ENCODE measurements around the gene MOSPD3. TPM values are rescaled to one million over a fixed set of nuclear protein-coding genes. Genes with fewer than 3 reads are reported as not detected.
A peak's percentile ranks its signal among the peaks of the same experiment; 100 is the strongest.

The MOSPD3 gene
- polyA plus RNA-seq, 1 of the 3 experiments (the other 2 are of a cell fraction) = 61.7 TPM

- TF ChIP-seq IRF3 (IDR thresholded peaks at IDR 0.05; ENCODE audit: low read depth, low read length) = no peak
- TF ChIP-seq RFX5 (IDR thresholded peaks at IDR 0.05; ENCODE audit: low read length) = no peak
- TF ChIP-seq SIN3A (IDR thresholded peaks at IDR 0.05; ENCODE audit: borderline replicate concordance, low read depth, low read length) = no peak
- no peak for TF ChIP-seq EP300 (IDR thresholded peaks at IDR 0.05; ENCODE audit: borderline replicate concordance in 1 of 2, low read depth in 1 of 2, low read length in 1 of 2)
- no peak for TF ChIP-seq MEF2A (IDR thresholded peaks at IDR 0.05; ENCODE audit: borderline replicate concordance, low read depth)
- no peak for TF ChIP-seq MAX (IDR thresholded peaks at IDR 0.05; ENCODE audit: low read depth)
- TF ChIP-seq CHD2 (IDR thresholded peaks at IDR 0.05; ENCODE audit: low read length, partially characterized antibody) = no peak
- no peak for TF ChIP-seq ELF1 (IDR thresholded peaks at IDR 0.05)
- TF ChIP-seq RXRA (IDR thresholded peaks at IDR 0.05; ENCODE audit: borderline replicate concordance, low read depth) = no peak
Measured at GRCh38 chr7:100572281-100572948, 39.9 kb upstream of the MOSPD3 start (continued).

- H3K9me2 ChIP-seq = no peaks in the 10 kb centered on the region
- H3K27me3 ChIP-seq (ENCODE audit: insufficient read depth) = no peaks in the 10 kb centered on the region
- no peak overlapping the region for H3K27ac ChIP-seq (ENCODE audit: low read depth in 2 of 2, low read length in 1 of 2)
- no peaks in the 10 kb centered on the region for H3K79me2 ChIP-seq (ENCODE audit: insufficient read depth)
- no peaks in the 10 kb centered on the region for H3F3A ChIP-seq (replicated peaks; ENCODE audit: insufficient read depth)
- no peak overlapping the region for H3K9ac ChIP-seq
- H3K4me1 ChIP-seq (ENCODE audit: control insufficient read depth in 1 of 2, insufficient read depth in 2 of 2, low read depth in 1 of 2, low read length in 1 of 2) = peaks cover 0 to 25% of the 10 kb centered on the region in 2 experiments; a peak in 1 of 4 replicates
- H3K36me3 ChIP-seq (replicated peaks in 1 of 2; ENCODE audit: control insufficient read depth in 1 of 2, insufficient read depth in 2 of 2, low read length in 1 of 2) = peaks cover 14 to 36% of the 10 kb centered on the region in 2 experiments
- H2AFZ ChIP-seq (ENCODE audit: low read depth) = no peak overlapping the region
- no peak overlapping the region for H3K4me2 ChIP-seq
- ChIA-PET CTCF (interaction anchor here (1.0 to 2.0 kb wide), 6 partner anchors 9 to 90 kb away, joined by 3 to 5 read pairs (median 4); no protein-coding TSS in a partner anchor), POLR2A (interaction anchor here (2.7 kb wide), 1 partner anchor 13 kb away, joined by 19 read pairs; the partner anchor contains the start of genes FBXO24 and LRCH4)
- no peak overlapping the region for H3K4me3 ChIP-seq (ENCODE audit: low read depth in 2 of 2, low read length in 1 of 2)
- DNase-seq = peak; percentile 37
- 96% methylated on average over 21 of the region's 30 CpGs for WGBS (ENCODE audit: low lambda C conversion rate)
- H4K20me1 ChIP-seq (ENCODE audit: insufficient read depth) = no peaks in the 10 kb centered on the region
- TF ChIP-seq TEAD4 (IDR thresholded peaks at IDR 0.05; ENCODE audit: borderline replicate concordance, insufficient read depth) (no peak), JUND (IDR thresholded peaks at IDR 0.05) (no peak), RFX5 (IDR thresholded peaks at IDR 0.05; ENCODE audit: low read length) (no peak), RCOR1 (IDR thresholded peaks at IDR 0.05; ENCODE audit: low read length) (no peak), EZH2phosphoT487 (IDR thresholded peaks at IDR 0.05; ENCODE audit: borderline replicate concordance, low read depth) (no peak), TCF12 (IDR thresholded peaks at IDR 0.05) (no peak), SIN3A (IDR thresholded peaks at IDR 0.05; ENCODE audit: borderline replicate concordance, low read depth, low read length) (no peak), GABPA (IDR thresholded peaks at IDR 0.05; ENCODE audit: low read depth) (no peak), IRF3 (IDR thresholded peaks at IDR 0.05; ENCODE audit: low read depth, low read length) (no peak), FOXM1 (IDR thresholded peaks at IDR 0.05; ENCODE audit: low read depth) (no peak), FOSL2 (IDR thresholded peaks at IDR 0.05; ENCODE audit: borderline replicate concordance, low read depth) (no peak), FOXJ3 (CRISPR knock-in tag; IDR thresholded peaks at IDR 0.05) (no peak), ZBTB33 (IDR thresholded peaks at IDR 0.05; ENCODE audit: borderline replicate concordance, low read depth) (no peak), USF1 (IDR thresholded peaks at IDR 0.05; ENCODE audit: borderline replicate concordance, low read depth) (no peak)
- H3K9me3 ChIP-seq = no peaks in the 10 kb centered on the region
Measured at GRCh38 chr7:100572949-100573675, 39.2 kb upstream of the MOSPD3 start.

Data from SK-N-SH (cell line).